Effector memory CD4-positive, alpha-beta T cell (primary cell): ENCODE results near the gene WNT3A.

Experiments used
- DNase-seq, 3 donors: peaks; one replicate each; pipeline ENCODE4 v3.0.0-alpha.2; 2020
- H3K27ac ChIP-seq: 2 replicates; pipeline ENCODE4 v1.7.0; 2013; ENCODE audit warnings: mild to moderate bottlenecking, low read length, moderate library complexity; ENCODE audit not compliant: insufficient read depth, poor library complexity, severe bottlenecking
- H3K27me3 ChIP-seq: replicated peaks from 2 replicates; pipeline ENCODE4 v1.7.0; 2013; ENCODE audit warnings: mild to moderate bottlenecking, low read length; ENCODE audit not compliant: insufficient read depth, control insufficient read depth, poor library complexity, severe bottlenecking
- H3K36me3 ChIP-seq: 2 replicates; pipeline ENCODE4 v1.7.0; 2013; ENCODE audit warnings: mild to moderate bottlenecking, low read length, moderate library complexity; ENCODE audit not compliant: control insufficient read depth, insufficient read depth
- H3K4me1 ChIP-seq: 2 replicates; pipeline ENCODE4 v1.7.0; 2013; ENCODE audit warnings: low read length, mild to moderate bottlenecking; ENCODE audit not compliant: control insufficient read depth, insufficient read depth, poor library complexity, severe bottlenecking
- H3K4me3 ChIP-seq: 2 replicates; pipeline ENCODE4 v1.7.0; 2013; ENCODE audit warnings: low read length, low read depth, mild to moderate bottlenecking; ENCODE audit not compliant: insufficient read depth, poor library complexity, severe bottlenecking
- H3K9me3 ChIP-seq: 2 replicates; pipeline ENCODE4 v1.7.0; 2013; ENCODE audit warnings: mild to moderate bottlenecking, low read length, moderate library complexity; ENCODE audit not compliant: control insufficient read depth

The WNT3A gene

DNA sequence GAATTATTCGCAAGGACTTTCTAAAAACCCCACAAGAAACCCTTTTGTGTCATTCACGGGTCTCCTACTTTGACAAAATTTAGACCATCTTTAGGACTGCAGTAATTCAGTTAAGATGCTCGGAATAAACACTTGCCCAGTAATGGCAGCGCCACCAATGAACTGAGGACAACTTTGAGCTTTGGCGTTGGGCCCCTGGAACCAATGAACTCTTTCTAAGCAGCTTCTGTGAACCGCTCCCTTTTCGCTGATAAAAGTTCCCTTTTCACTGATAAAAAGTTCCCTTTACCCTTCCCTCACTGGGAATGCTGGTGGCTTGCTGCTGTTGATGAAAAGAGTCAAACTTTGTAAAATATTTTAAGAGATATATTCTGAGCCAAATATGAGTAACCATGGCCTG, 103.8 kb downstream of the WNT3A start:
- Histone ChIP-seq H3K27ac (no peak overlapping the region), H3K36me3 (peaks cover 17% of the 10 kb centered on the region), H3K9me3 (no peaks in the 10 kb centered on the region), H3K4me1 (peaks cover 18% of the 10 kb centered on the region), H3K4me3 (no peak overlapping the region), H3K27me3 (no peaks in the 10 kb centered on the region)
- no peak for DNase-seq
